Epithelial cell of proximal tubule (primary cell): ENCODE results near the gene PGM2. TPM values are rescaled to one million over a fixed set of nuclear protein-coding genes. Genes with fewer than 3 reads are reported as not detected.

ENCODE experiments used
- DNase-seq: peaks from one replicate; pipeline ENCODE4 v3.0.0-alpha.2; 2011; ENCODE audit warnings: low read depth
- H3K4me3 ChIP-seq: 2 replicates; pipeline ENCODE4 v1.5.1; 2011; ENCODE audit warnings: low read depth, mild to moderate bottlenecking, low read length
- total RNA-seq: library from RNA; depleted of rRNA; stranded (reverse); fragments of >200 nt; gene quantifications from 2 replicates; pipeline ENCODE4 v1.2.3, GENCODE V29; 2015
- TF ChIP-seq, protein P1 (sequence below): conservative IDR thresholded peaks from 2 replicates; pipeline ENCODE4 v1.5.1; 2012; ENCODE audit warnings: low read depth, mild to moderate bottlenecking, low read length

PGM2 gene
- total RNA-seq, 1 donor from 2014 or later: 27.4 TPM

DNA sequence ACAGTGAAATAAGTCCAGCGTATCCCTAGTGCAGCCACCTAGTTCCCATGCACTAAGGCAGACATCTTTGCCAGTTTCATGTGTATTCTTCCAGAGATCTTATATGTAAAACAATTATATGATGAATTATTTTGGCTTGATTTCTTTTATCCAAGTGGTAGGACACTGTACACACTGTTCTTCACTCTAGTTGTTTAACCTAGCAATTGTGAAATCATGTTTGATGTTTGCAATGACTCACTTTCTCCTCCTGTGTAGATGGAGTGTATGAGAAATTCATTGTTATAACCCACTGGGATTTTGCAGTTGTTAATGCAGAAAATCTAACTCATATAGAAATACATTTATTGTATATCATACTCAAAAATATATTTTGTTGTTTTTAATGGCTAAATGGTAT is 46.9 kb downstream of the PGM2 start:
- no peak overlapping the region for H3K4me3 ChIP-seq
- TF ChIP-seq, protein P1, sequence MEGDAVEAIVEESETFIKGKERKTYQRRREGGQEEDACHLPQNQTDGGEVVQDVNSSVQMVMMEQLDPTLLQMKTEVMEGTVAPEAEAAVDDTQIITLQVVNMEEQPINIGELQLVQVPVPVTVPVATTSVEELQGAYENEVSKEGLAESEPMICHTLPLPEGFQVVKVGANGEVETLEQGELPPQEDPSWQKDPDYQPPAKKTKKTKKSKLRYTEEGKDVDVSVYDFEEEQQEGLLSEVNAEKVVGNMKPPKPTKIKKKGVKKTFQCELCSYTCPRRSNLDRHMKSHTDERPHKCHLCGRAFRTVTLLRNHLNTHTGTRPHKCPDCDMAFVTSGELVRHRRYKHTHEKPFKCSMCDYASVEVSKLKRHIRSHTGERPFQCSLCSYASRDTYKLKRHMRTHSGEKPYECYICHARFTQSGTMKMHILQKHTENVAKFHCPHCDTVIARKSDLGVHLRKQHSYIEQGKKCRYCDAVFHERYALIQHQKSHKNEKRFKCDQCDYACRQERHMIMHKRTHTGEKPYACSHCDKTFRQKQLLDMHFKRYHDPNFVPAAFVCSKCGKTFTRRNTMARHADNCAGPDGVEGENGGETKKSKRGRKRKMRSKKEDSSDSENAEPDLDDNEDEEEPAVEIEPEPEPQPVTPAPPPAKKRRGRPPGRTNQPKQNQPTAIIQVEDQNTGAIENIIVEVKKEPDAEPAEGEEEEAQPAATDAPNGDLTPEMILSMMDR: no peak
- DNase-seq: peak; percentile 36

DNA sequence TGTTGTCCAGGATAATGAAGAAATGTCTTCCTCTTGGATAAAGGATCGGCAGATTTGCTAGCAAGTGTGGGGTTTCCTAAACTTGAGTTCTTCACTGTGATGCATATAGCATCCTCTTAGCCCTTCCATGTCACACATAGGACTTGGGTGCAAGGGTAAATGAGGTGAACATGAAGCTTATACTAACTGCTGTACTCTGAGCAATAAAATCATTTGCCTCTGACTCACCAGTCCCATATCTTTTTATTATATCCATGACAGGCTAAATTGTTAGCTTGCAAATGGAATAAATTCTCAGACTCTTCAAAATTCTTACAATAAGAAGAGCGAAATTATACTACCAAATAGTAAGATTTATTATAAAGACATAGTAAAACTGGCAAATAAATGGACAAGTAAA is 49.7 kb downstream of the PGM2 start:
- no peak for DNase-seq
- TF ChIP-seq, protein P1: no peak
- H3K4me3 ChIP-seq: no peak overlapping the region

DNA sequence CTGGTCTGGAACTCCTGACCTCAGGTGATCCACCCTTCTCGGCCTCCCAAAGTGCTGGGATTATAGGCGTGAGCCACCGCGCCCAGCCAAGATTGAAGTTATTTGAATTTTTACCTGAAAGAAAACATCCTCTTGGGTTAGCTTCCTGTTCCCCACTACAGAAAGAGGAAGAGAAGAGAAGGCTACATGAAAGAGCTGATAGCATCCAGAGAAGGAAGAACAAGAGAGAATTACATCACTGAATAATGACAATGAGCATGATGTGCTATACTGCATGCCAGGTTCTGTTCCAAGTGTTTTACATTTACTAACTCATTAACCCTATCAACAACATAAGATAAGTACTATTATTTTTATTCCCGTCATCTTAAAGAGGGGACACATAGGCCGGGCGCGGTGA is 52.9 kb downstream of the PGM2 start:
- TF ChIP-seq, protein P1: no peak
- DNase-seq: no peak
- H3K4me3 ChIP-seq: no peak overlapping the region

DNA sequence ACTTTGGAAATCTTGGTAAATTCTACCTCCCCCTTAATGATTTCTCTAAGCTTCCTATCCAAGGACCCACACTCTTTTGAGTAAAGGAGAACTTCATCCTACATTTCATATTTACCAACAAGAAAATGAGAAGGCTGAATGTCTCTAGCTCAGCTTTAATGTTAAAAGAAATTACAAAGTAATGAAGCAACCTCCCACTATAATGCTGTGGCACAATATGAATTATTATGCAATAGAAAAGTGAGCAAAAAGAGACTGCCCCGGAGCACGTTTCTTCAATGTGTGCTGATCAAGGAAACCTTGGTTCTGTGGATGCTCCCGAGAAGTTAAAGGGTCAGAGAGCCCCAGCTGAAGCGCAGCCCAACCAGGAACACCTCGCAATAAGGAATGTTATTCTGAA is 55.3 kb downstream of the PGM2 start:
- H3K4me3 ChIP-seq: no peak overlapping the region
- TF ChIP-seq, protein P1: no peak
- DNase-seq: no peak

DNA sequence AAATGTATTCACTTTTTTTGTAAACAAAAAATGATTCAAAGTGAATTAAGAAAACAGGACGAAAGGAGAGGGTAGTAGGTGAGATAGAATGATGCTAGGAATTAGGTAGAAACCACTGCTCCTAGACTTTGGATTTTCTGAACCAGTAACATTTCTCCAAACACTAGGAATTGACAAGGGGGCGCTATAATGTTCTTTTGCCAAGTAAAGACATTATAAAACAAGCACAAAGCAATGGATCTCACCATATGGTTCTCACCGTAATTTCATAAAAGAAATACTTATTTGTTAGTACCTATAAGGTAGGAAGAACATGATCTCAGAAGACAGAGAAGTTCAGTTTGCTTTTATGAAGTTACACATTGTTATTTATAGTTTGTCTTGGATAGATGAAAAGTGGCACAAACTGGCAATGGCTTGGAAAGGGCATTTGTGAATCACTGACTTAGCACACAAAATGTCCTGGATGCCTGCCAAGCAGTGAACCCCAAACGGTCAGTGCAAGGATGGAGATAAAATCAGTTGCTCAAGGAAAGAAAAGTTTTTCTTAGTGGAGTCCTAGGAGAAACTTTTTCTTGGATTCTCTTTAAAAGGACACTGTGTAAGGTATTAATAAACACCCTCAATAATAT is 56.3 kb downstream of the PGM2 start:
- H3K4me3 ChIP-seq: no peak overlapping the region
- TF ChIP-seq, protein P1: peak; percentile 37
- no peak for DNase-seq

DNA sequence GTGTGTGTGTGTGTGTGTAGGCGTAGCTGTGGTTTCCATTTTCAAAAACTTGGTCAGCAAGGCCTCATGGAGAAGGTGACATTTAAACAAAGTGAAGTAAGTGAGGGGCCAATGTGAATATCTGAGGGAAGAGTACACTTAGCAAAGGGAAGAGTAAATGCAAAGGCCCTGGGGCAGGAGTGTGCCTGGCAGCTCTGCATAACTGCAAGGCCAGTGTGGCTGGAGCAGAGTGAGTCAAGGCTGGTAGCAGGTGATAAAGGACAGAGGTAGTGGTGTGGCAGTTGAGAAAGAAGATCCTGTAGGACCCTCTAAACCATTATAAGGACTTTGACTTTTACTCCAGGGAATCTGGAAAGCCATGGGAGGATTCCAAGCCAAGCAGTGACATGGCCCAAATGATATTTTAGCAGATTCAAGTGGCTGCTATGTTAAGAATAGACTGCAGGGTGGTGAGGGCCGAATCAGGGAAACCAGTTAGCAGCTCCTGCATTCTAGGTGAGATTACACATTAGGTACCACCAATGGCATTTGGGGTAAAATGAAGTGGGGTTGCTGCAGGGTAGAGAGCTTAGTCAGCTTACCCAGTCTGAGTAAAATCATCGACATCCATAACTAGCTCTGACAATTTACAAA is 58.5 kb downstream of the PGM2 start:
- TF ChIP-seq, protein P1: no peak
- no peak overlapping the region for H3K4me3 ChIP-seq
- no peak for DNase-seq

DNA sequence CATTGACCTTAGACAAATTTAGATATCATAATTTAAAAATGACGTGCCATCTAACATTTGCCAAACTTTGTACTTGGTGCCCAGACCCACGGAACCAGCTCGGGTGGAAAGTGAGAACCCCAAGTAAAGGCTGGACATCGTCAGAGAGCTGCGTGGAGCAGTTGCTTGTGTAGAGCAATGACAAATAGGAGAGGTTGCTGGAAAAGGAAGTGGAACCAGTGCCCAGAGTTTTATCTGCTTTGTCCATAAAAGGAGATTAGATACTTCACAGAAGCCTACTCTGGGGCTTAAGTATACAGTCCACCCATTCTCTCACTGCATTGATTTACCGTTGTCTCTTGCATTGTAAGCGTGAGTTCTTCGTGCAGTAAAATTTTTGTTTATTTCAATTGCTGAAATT is 59.0 kb downstream of the PGM2 start:
- TF ChIP-seq, protein P1: no peak
- DNase-seq: no peak

More for the DNA sequence above, 59.0 kb downstream of the PGM2 start:
- no peak overlapping the region for H3K4me3 ChIP-seq
